ENCODE data around the gene DNAJC4. TPM values are rescaled to one million over a fixed set of nuclear protein-coding genes. Genes with fewer than 3 reads are reported as not detected.

Gene DNAJC4
- total RNA-seq, 1 experiment from 2014 or later = 11.1 TPM

DNA sequence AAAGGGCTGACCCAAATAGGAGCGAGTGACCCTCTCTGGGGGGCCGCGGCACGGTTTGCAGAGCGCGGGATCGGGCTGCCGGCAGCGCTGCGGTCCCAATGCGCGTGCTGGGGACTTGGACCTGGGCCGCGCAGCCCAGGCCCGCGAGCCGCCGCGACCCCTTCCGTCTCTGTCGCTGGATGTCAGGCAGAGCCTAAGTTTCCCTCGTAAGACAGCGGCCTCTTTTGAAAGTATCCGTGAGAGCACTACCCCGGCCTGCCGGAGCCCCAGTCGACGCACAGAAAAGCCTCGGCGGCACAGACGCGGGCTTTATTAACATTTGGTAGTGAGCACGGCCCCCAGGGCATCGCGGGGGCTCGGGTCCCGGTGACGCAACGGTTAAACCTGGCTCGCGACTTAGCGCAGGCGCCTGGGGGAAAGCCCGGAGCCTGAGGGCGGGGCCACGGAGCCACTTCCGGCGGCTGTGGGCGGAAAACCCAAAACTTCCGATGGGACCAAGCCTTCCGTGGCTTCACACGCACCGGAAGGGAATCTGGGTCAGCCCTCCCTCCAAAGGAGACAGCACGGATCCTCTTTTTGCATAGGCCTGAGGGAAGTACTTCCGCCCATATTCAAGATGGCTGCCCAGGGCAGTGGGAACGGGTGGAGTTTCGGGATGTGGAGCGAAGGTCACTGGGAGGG is 39.3 kb downstream of the DNAJC4 start:
- peak; percentile 100 for DNase-seq (ENCODE audit: low read depth)

DNA sequence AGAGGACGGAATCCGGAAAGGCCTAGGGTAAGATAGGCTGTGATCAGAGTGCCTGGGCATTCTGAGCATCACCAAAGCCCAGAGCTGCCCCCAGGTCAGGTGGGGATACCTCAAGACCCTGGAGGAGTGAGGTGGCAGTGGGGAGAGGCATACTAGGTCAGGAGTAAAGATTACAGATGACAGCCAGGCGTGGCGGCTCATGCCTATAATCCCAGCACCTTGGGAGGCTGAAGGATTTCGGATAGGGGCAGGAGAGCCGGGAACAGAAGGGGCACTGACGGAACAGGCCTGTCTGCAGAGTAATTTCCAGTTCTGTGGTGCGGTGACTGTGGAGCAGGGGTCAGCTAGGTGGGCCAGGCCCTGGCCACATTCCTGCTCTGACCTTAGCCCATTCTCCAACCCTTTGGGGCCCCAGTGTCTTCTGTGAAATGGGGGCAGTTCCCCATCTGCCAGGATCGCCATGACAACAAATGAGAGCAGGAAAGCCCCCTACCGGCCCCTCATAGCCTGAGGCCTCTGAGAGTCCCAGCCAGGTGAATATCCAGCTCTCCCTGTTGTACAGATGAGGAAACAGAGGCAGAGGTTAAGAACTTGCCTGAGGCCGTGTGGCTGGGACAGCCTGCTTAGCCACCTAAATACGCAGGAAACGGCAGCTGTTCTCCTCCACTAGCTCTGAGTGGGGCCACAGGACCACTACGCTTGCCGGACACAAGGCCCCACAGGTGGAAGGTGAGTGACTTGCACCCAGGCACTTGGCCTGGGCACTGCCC is 44.9 kb downstream of the DNAJC4 start:
- no peak for DNase-seq (ENCODE audit: low read depth)

GRCh38 chr11:64275841-64276240 is 45.5 kb downstream of the DNAJC4 start:
- DNase-seq (ENCODE audit: low read depth) = no peak

DNA sequence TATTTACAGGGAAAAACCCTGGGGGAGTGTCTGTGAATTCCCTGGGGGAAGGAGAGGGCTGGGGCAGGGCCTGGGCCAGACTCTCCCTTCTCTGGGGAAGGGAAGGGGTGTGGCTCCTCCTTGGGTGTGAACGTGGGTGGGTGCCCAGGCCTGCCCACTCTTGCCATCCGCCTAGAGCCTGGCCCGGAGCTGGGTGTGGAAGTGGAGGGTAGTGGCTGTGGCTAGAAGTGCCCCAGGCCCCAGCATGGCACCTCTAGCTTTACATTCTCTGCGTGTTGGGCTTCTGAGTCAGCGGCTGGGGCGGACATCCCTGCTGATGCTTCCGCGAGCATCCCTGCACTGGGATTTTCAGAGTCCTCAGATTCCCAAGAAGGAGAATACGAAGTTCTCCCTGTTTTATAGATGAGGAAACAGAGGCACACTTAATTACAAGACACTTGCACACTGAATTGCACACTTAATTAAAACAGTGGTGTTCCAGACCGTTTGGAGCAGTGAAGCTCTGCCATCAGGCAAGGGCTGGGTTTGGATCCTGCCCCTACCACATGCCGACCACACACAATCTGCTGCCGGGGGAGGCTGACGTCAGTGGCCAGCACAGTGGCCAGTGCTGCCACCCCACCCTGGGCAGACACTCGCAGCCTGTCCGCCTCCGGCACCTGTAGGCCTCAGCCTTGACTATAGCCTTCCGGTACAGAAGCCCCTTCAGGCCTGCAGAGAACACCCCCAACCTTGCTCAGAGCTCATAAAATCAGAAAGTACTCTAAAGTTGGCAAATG is 46.5 kb downstream of the DNAJC4 start:
- peak; percentile 92 for DNase-seq (ENCODE audit: low read depth)

GRCh38 chr11:64278576-64279190 is 48.3 kb downstream of the DNAJC4 start:
- no peak for DNase-seq (ENCODE audit: low read depth)

- no peak for DNase-seq (ENCODE audit: low read depth)
Observed at GRCh38 chr11:64281957-64282770, 51.8 kb downstream of the DNAJC4 start.

DNA sequence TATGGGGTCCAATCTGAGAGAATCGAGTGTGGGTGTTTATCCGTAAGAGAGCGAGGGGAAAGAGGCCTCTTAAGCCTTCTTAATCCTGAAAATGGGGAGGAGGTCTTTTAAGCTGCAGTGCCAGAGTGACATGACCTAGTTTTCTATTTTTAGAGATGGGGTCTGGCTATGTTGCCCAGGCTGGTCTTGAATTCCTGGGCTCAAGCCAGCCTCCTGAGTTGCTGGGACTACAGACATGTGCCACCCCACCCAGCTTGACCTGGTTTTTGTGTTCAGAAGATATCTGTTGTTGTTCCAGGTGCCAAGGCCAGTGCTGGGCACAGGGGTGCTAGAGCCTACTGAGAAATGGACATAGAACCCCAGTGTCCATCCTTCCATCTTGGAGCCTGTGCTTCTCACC is 52.7 kb downstream of the DNAJC4 start:
- no peak for DNase-seq (ENCODE audit: low read depth)

Other genes with a start within 250 kb of the DNAJC4 start
- 80.1 and 87.9 TPM in 2 replicates for gene OTUB1, start 244.1 kb upstream of the DNAJC4 start, total RNA-seq (2014; rRNA removed; shearing (Covaris generic))
- not detected in 2 replicates for gene FLRT1, start 194.6 kb upstream of the DNAJC4 start, total RNA-seq (2014; rRNA removed; shearing (Covaris generic))
- 19.9 and 22.5 TPM in 2 replicates for gene MACROD1, start 64.4 kb upstream of the DNAJC4 start, total RNA-seq (2014; rRNA removed; shearing (Covaris generic))
- gene STIP1, start 44.4 kb upstream of the DNAJC4 start, total RNA-seq (2014; rRNA removed; shearing (Covaris generic)) = 367 and 368 TPM in 2 replicates
- 1.5 and 2.0 TPM in 2 replicates for gene FERMT3, start 23.8 kb upstream of the DNAJC4 start, total RNA-seq (2014; rRNA removed; shearing (Covaris generic))
- 37.4 and 42.7 TPM in 2 replicates for gene TRPT1, start 4.4 kb upstream of the DNAJC4 start, total RNA-seq (2014; rRNA removed; shearing (Covaris generic))
- gene NUDT22, start 4.3 kb upstream of the DNAJC4 start, total RNA-seq (2014; rRNA removed; shearing (Covaris generic)) = 61.8 and 80.6 TPM in 2 replicates
- 26.7 and 71.0 TPM in 2 replicates for gene VEGFB, start 4.0 kb downstream of the DNAJC4 start, total RNA-seq (2014; rRNA removed; shearing (Covaris generic))
- 103 and 111 TPM in 2 replicates for gene FKBP2, start 10.5 kb downstream of the DNAJC4 start, total RNA-seq (2014; rRNA removed; shearing (Covaris generic))
- 614 and 695 TPM in 2 replicates for gene PPP1R14B, start 16.4 kb downstream of the DNAJC4 start, total RNA-seq (2014; rRNA removed; shearing (Covaris generic))
- gene PLCB3, start 21.0 kb downstream of the DNAJC4 start, total RNA-seq (2014; rRNA removed; shearing (Covaris generic)) = 50.6 and 57.4 TPM in 2 replicates
- 129 and 138 TPM in 2 replicates for gene BAD, start 54.1 kb downstream of the DNAJC4 start, total RNA-seq (2014; rRNA removed; shearing (Covaris generic))
- 26.8 and 36.7 TPM in 2 replicates for gene GPR137, start 55.3 kb downstream of the DNAJC4 start, total RNA-seq (2014; rRNA removed; shearing (Covaris generic))
- gene KCNK4, start 60.8 kb downstream of the DNAJC4 start, total RNA-seq (2014; rRNA removed; shearing (Covaris generic)) = not detected in 2 replicates
- gene CATSPERZ, start 69.8 kb downstream of the DNAJC4 start, total RNA-seq (2014; rRNA removed; shearing (Covaris generic)) = 1.0 and 1.2 TPM in 2 replicates
- 74.5 and 77.5 TPM in 2 replicates for gene ESRRA, start 75.0 kb downstream of the DNAJC4 start, total RNA-seq (2014; rRNA removed; shearing (Covaris generic))
- 471 and 628 TPM in 2 replicates for gene TRMT112, start 87.0 kb downstream of the DNAJC4 start, total RNA-seq (2014; rRNA removed; shearing (Covaris generic))
- 274 and 324 TPM in 2 replicates for gene PRDX5, start 87.6 kb downstream of the DNAJC4 start, total RNA-seq (2014; rRNA removed; shearing (Covaris generic))
- 4.9 and 7.1 TPM in 2 replicates for gene CCDC88B, start 109.7 kb downstream of the DNAJC4 start, total RNA-seq (2014; rRNA removed; shearing (Covaris generic))
- gene RPS6KA4, start 128.6 kb downstream of the DNAJC4 start, total RNA-seq (2014; rRNA removed; shearing (Covaris generic)) = 86.9 and 95.7 TPM in 2 replicates

All from HT1080 (cell line).